Activated CD4-positive, CD25-positive, alpha-beta regulatory T cell treated with anti-CD3 and anti-CD28 coated beads, Interleukin-2, amount 50 U/mL, for 72 hours (primary cell): ENCODE data around the gene XYLT1.

Experiments
- DNase-seq: peaks from one replicate; pipeline ENCODE4 v3.0.0; 2021

XYLT1 gene

GRCh38 chr16:17171250-17172143 is 299.3 kb downstream of the XYLT1 start:
- no peak for DNase-seq

- DNase-seq: no peak
Observed at GRCh38 chr16:17170435-17170834, 300.3 kb downstream of the XYLT1 start.

GRCh38 chr16:17168181-17168580 is 302.6 kb downstream of the XYLT1 start:
- DNase-seq: no peak

- DNase-seq: no peak
Observed at GRCh38 chr16:17166095-17166494, 304.7 kb downstream of the XYLT1 start.

GRCh38 chr16:17162560-17162959 is 308.2 kb downstream of the XYLT1 start:
- DNase-seq: no peak

DNA sequence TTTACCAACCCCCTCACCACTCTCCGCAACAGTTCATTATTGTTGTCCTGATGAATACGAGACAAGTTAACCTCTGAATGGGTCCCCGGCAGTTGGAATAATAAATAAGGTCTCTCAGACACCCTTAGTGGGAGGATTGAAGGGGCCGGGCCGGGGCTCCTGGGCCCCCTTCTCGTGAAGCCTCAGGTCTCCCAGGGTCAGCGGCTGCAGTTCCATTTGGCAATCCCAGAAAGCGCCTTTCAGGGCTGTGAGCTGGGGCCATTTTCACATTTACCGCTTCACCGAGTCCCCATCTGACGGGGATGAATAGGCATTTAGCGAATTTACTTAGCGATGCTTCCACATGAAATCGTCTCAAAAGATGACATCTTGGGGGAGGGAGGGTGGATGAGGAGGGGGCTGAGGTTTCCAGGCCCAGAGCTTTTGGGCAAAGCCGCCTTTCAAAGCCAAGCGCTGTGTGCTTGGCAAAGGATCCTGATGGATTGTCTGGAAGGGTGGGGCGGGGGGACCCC is 309.8 kb downstream of the XYLT1 start:
- DNase-seq: no peak

GRCh38 chr16:17160285-17160853 is 310.4 kb downstream of the XYLT1 start:
- no peak for DNase-seq

GRCh38 chr16:17159617-17160016 is 311.1 kb downstream of the XYLT1 start:
- DNase-seq: no peak

DNA sequence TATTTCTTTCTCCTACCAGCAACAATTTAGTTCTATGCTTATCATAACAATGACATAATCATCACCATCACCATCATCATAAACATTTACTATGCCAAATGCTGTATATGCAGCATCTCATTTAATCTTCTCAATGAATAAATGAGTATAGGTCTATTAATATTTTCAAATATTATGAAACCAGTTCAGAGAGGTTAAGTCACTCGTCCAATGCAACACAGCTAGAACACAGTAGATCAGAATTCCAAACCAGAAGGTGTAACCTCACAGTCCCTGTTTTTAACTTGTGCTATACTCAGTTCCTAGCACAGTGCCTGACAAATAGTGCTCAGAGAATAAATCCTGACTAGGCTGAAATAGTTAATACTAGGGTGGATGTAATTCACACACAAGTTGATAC is 314.8 kb downstream of the XYLT1 start:
- no peak for DNase-seq

DNA sequence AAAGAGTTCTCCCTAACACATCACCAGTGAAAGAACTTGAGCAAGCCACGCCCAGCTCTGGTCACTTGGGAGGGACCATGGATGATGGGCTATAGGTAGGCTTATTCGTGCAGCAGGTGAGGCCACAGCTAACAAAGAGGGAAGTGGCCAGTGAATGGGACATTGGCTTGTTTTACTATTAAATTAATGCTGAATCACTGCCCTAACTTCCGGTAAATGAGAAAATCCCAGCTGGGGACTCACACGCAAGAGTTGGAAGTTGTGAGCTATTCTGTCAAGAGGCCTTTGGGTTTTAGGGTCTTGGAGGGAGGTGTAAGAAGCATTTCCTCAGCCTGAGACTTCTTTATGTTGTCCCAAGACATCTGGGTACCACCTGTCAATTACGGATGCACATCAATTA is 315.3 kb downstream of the XYLT1 start:
- no peak for DNase-seq

- DNase-seq: no peak
Observed at GRCh38 chr16:17154981-17155380, 315.8 kb downstream of the XYLT1 start.

GRCh38 chr16:17152311-17152710 is 318.4 kb downstream of the XYLT1 start:
- DNase-seq: no peak

GRCh38 chr16:17151335-17151734 is 319.4 kb downstream of the XYLT1 start:
- no peak for DNase-seq

DNA sequence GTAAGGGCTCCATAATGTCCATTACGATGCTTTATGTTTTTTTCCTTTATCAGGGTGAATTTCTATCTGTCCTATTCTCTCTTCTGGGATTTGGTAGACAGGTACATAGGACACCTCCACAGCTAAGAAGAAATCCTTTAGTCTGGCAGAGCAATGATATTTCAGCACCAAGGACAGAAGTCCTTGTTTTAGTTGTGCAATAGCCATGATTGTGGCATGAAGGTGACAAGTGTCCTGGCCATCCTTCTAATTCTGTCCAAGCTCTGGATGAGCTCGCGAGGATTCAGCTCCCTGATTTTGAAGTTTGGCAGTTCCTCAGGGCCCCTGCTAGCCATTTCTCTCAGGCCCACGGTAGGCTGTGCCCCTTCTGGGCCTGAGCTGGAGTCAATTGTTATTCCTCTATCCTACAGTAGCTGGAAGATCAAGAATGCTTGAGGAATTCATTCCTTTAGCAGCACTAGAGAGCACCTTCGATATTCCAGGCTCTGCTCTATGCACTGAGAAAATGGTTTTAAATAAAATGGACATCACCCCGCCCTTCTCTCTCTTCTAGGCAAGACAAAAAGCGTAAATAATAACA is 320.8 kb downstream of the XYLT1 start:
- no peak for DNase-seq

GRCh38 chr16:17147942-17148341 is 322.8 kb downstream of the XYLT1 start:
- DNase-seq: no peak

DNA sequence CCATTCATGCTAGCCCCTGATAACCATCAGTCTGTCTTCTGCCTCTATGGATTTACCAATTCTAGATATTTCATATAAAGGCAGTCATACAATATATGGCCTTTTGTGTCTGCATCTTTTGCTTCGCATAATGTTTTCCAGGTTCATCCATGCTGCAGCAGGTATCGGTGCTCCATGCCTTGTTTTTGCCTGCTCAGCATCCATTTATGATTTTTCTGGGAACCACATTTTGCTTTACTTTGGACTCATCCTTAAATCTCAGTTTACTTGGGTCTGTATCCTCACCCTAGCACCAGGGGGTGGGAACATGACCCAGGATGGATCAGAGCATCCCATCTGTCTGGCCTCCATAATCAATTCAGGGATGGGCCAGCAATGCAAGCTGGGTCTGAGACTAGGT is 325.7 kb downstream of the XYLT1 start:
- DNase-seq: no peak

GRCh38 chr16:17144431-17144830 is 326.3 kb downstream of the XYLT1 start:
- DNase-seq: no peak

- DNase-seq: no peak
Observed at GRCh38 chr16:17143546-17144419, 327.0 kb downstream of the XYLT1 start.

- no peak for DNase-seq
Observed at GRCh38 chr16:17138801-17139200, 332.0 kb downstream of the XYLT1 start.

- DNase-seq: no peak
Observed at GRCh38 chr16:17135439-17135838, 335.3 kb downstream of the XYLT1 start.

- no peak for DNase-seq
Observed at GRCh38 chr16:17134586-17134985, 336.2 kb downstream of the XYLT1 start.

DNA sequence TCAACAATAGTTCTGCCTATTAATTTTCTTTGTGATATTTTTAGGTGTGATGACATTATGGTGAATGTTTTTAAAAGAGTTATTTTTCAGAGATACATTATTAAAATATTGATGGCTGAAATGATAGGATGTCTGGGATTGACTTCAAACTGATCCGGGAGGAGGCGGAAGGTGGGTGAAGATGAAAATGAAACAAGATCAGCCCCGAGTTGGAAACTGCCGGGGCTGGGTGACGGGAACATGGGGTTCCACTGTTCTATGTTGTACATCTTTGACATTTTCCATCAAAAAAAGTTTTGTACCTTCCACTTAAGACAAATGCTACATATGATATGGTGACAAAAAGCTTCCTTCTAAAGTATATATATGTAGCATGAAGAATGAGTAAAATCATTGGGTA is 336.9 kb downstream of the XYLT1 start:
- no peak for DNase-seq

GRCh38 chr16:17131351-17131750 is 339.4 kb downstream of the XYLT1 start:
- no peak for DNase-seq
